ENCODE results near the gene TRAPPC2.

- TF ChIP-seq CTCF (IDR thresholded peaks at IDR 0.05; ENCODE audit: low read depth, low read length, missing input control) = no peak
- TF ChIP-seq ZBTB33 (IDR thresholded peaks at IDR 0.05) = no peak
- TF ChIP-seq REST (IDR thresholded peaks at IDR 0.05) = no peak
- TF ChIP-seq GABPA (IDR thresholded peaks at IDR 0.05 in 1 of 2, conservative IDR thresholded peaks at IDR 0.05 in 1 of 2) = no peak
- TF ChIP-seq EGR1 (IDR thresholded peaks at IDR 0.05; ENCODE audit: low read depth in 2 of 2) = no peak
- no peak for TF ChIP-seq JUND (IDR thresholded peaks at IDR 0.05)
- TF ChIP-seq HNF4G (IDR thresholded peaks at IDR 0.05) = no peak
- TF ChIP-seq RXRA (IDR thresholded peaks at IDR 0.05) = no peak
- TF ChIP-seq SP1 (IDR thresholded peaks at IDR 0.05) = no peak
- no peak for TF ChIP-seq RAD21 (IDR thresholded peaks at IDR 0.05)
- TF ChIP-seq TAF1 (conservative IDR thresholded peaks at IDR 0.05) = no peak
- TF ChIP-seq YY1 (IDR thresholded peaks at IDR 0.05) = no peak
- no peak for TF ChIP-seq ATF3 (IDR thresholded peaks at IDR 0.05)
- no peak for TF ChIP-seq MAX (IDR thresholded peaks at IDR 0.05)
These were observed 57.5 kb downstream of the TRAPPC2 start for GRCh38 chrX:13676885-13677284.
